Right renal cortex interstitium (tissue), 3 donors: Measurements from ENCODE around the gene CENATAC. TPM values are rescaled to one million over a fixed set of nuclear protein-coding genes. Genes with fewer than 3 reads are reported as not detected.
"Not testable (repeated sequence)": the region's sequence is repeated elsewhere in the genome, so short reads cannot be mapped to it uniquely, and the experiment has no call there.

ENCODE experiments used
- DNase-seq, 3 donors: peaks; one replicate each; pipeline ENCODE4 v3.0.0-alpha.2; 2013; ENCODE audit warnings: low read depth in 3 of 3, low spot score in 2 of 3
- polyA plus RNA-seq, 3 donors: library from polyadenylated mRNA; unstranded; fragments of 120-200 nt; gene quantifications; one replicate each; pipeline ENCODE4 v1.2.1, GENCODE V29; 2013; ENCODE audit not compliant: insufficient read length in 3 of 3

Gene CENATAC
- polyA plus RNA-seq, 3 donors, result 16.1 to 17.8 (median 17.1) TPM

DNA sequence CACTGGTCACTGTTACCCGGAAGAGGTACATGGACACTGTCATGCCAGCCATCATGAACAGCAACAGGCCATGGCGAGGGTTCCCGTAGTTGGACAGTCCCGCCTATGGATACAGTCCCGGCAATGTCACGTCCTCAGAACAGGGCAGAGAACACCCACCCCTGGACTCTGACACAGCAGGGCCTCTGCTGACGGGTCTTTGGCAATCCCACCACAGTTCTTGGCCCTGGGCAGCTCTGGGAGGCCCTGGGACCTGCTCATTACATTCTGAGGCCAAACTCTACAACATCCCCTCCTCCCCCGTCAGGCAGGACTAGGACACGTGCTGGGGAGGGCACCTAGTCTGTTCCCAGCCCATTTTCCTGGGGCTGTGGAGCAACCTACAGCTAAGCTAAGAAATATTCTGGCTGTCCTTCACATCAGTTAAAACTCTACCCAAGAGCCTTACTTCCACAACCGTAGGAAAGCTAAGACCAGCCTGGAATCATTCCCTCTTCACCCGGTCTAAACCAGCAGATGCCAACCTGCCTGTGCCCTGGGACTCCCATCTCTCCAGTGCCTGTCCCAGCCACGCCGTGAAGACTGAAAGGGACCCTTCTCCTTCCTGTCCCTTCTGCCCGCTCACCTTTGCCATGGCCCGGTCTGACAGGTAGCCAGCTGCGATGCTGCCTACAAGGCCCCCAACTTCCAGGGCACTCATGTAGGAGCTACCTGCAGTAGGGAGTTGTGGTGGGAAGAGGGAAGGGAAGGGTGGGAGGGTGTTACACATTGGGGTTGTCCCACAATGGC, 28.2 kb downstream of the CENATAC start:
- no peak for DNase-seq

- no peak for DNase-seq
Observed at GRCh38 chr11:119026970-119027369, 29.0 kb downstream of the CENATAC start.

GRCh38 chr11:119027561-119028345, 29.8 kb downstream of the CENATAC start:
- DNase-seq, result no peak

- DNase-seq, result no peak
Observed at GRCh38 chr11:119028346-119029068, 30.6 kb downstream of the CENATAC start.

- no peak for DNase-seq
Observed at GRCh38 chr11:119029069-119029339, 31.1 kb downstream of the CENATAC start.

DNA sequence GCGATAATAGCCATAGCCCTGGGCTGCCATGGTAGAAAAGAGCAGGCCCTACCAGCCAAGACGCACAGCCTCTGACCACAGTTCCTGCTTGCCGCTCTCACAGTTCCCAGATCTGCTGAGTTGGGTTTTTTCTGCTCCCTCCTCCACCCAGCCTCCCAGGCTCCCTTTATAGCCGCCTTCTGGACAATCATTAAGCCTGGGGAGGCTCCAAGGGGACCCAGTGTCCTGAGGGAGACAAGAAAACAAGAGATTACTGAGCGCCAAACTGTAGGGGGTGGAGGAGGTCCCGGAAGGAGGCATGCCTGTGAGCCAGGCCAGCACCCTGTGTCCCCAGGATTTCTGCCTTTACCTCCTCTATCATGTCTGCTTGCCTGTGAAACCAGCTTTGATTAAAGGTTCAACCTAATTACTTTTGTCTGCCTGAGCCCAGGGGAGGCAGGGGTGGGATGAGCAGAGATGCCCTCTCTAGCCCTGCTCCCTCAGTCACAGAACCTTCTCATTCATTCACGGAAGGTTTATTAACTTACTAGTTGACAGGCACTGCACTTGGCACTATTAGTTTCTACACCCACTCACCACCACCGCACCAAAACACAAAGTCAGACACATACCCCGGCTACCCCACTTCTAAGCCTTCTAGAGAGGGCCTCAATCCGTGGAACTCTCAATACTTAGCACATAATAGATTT, 31.5 kb downstream of the CENATAC start:
- no peak for DNase-seq

GRCh38 chr11:119030029-119030328, 32.0 kb downstream of the CENATAC start:
- no peak for DNase-seq

- peak; percentile 87 to 94 (median 88) for DNase-seq
Observed at GRCh38 chr11:119030329-119031047, 32.5 kb downstream of the CENATAC start, which contains the start of gene SLC37A4. Gene SLC37A4 (minus strand): TSS chr11:119030877.

DNA sequence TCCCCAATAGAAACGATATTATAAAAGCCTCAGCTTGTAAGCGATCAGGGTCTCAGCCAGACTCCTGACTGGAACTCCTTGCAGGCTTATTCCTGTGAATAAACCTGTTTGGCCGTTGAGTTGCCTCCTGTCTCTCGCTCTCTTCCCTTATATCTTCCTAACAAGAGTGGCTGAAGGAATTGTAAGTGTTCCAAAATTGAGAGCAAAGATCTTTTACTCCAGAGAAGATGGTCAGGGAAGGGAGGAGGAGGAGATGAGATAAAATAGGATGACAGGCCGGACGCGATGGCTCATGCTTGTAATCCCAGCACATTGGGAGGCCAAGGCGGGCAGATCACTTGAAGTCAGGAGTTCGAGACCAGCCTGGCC, 34.0 kb downstream of the CENATAC start:
- DNase-seq, result no peak

GRCh38 chr11:119033421-119033820, 35.5 kb downstream of the CENATAC start:
- not testable (repeated sequence) for DNase-seq

DNA sequence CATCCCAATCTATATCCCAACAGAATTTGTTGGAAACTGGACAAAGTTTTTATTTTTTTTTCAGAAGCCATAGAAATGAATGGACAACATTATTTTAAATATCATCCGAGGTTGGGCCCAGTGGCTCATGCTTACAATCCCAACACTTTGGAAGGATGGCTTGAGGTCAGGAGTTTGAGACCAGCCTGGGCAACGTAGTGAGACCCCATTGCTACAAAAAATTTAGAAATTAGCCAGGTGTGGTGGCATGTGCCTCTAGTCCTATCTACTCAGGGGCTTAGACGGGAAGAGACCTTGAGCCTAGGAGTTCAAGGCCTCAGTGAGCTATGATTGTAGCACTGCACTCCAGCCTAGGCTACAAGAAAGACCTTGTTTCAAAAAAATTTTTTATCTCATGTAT, 36.9 kb downstream of the CENATAC start:
- no peak for DNase-seq

DNA sequence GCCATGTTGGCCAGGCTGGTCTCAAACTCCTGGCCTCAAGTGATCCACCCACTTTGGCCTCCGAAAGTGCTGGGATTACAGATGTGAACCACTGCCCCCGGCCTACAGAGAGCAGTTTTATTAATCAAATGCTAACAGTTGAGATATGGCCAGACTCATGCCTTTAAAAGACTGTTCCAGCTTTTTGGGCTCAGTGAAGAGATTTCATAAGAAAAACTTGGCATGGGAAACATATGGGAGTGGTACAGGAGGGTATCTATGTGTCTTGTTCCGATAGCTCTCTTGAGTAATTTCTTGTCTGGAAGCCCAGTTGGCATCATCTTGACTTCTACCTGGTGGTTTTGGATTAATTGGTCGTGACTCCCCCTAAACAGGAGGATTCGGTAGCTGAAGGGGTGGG, 40.9 kb downstream of the CENATAC start:
- no peak for DNase-seq

GRCh38 chr11:119039471-119039870, 41.5 kb downstream of the CENATAC start:
- DNase-seq, result not testable (repeated sequence)

- no peak for DNase-seq
Observed at GRCh38 chr11:119041821-119042514, 44.0 kb downstream of the CENATAC start.

DNA sequence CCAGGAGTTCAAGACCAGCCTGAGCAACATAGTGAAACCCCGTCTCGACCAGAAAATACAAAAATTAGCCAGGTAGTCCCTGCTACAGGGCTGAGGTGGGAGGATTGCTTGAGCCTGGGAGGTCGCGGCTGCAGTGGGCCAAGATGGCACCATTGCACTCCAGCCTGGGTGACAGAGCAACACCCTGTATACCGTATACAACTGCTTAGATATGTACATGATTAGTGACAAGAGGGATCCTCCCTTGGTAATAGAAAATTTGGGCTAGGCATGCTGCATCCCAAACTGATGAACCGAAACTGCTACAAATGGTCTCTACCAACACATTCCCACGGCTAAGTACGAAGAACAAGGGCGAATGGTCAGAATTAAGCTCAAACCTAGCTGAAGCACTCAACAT, 45.0 kb downstream of the CENATAC start:
- no peak for DNase-seq

GRCh38 chr11:119044708-119045107, 46.8 kb downstream of the CENATAC start:
- no peak for DNase-seq

DNA sequence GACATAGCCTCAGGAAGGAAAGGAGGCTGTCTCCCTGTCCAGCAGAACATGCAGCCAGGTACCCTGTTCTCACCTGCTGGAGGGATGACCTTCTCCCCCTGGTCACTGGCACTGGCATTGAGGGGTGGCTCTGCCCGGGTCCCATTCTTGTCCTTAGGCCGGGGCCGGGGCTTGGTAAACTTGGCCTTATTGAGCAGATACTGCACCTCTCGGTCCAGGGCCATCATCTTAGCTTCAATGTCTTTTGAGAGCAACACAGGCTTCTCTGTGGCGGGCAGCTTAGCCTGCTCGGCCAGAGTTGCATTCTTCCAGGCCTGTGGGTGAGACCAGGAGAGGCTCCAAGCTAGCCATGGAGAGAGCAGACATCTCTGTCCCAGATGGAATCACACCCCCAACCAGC, 48.6 kb downstream of the CENATAC start:
- DNase-seq, result no peak

- no peak for DNase-seq
Observed at GRCh38 chr11:119047205-119047604, 49.3 kb downstream of the CENATAC start.

DNA sequence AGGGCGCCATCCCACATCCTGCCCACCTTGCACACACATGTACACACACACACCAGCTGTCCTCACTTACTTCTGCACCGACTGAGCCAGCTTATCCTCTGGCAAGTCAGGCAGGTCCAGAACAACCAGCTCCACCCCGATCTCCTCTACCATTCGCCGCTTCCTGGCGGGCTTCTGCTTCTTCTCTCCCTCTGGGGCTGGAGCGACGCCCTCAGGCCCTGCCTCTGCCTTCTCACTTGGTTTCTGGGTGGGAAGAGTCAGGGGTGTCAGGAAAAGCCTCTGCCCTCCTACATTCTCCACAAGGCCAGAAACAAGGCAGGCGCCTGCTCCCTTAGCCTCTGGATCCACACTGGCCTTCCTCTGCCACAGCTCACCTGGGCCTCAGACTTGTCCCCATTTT, 50.7 kb downstream of the CENATAC start:
- no peak for DNase-seq

DNA sequence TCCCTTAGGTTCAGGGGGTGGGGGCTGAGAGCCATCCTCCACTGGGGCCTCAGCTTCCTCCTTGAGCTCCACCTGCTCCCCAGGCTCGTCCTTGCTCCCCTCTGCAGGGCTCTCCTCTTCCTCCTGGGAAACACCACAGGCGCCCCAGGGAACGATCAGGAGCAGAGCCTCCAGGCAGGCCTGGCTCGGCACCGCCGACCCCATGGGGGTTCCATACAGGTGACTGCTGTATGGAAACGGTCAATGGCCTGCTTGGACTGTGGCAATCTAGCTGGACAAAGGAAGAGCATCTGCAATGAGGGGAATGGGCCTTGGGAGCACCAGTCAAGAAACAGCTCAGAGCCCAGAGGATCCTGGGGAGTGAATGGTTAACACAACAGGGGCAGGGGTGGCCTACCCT, 51.1 kb downstream of the CENATAC start:
- DNase-seq, result no peak
